GM19351 (cell line): ENCODE data around the gene AMBRA1.
A peak's percentile ranks its signal among the peaks of the same experiment; 100 is the strongest.

Source experiments
- ATAC-seq: cut with Tn5 transposase; IDR thresholded peaks from one replicate; pipeline ENCODE4 v1.9.1; 2021; ENCODE audit warnings: mild to moderate bottlenecking, moderate library complexity; ENCODE audit not compliant: unreplicated experiment

AMBRA1 gene

GRCh38 chr11:46356924-46357482 is 236.8 kb downstream of the AMBRA1 start:
- ATAC-seq, result no peak

GRCh38 chr11:46353698-46354097 is 240.1 kb downstream of the AMBRA1 start:
- no peak for ATAC-seq

GRCh38 chr11:46352063-46352841 is 241.6 kb downstream of the AMBRA1 start:
- ATAC-seq, result no peak

GRCh38 chr11:46351606-46352005 is 242.2 kb downstream of the AMBRA1 start:
- no peak for ATAC-seq

- no peak for ATAC-seq
Observed at GRCh38 chr11:46351148-46351547, 242.7 kb downstream of the AMBRA1 start.

GRCh38 chr11:46350695-46351094 is 243.1 kb downstream of the AMBRA1 start:
- no peak for ATAC-seq

- ATAC-seq, result no peak
Observed at GRCh38 chr11:46348566-46349401, 245.0 kb downstream of the AMBRA1 start.

GRCh38 chr11:46347637-46348311 is 246.0 kb downstream of the AMBRA1 start:
- ATAC-seq, result no peak

GRCh38 chr11:46346886-46347636 is 246.8 kb downstream of the AMBRA1 start, which contains the start of gene DGKZ:
Gene DGKZ (plus strand): TSS chr11:46347463. CDS start chr11:46347660, 197 bp downstream.
- ATAC-seq, result peak; percentile 55
